Fibroblast of mammary gland (primary cell): ENCODE measurements around the gene CNN1.

Experiments
- DNase-seq: peaks from one replicate; pipeline ENCODE4 v3.0.0-alpha.2; 2010; ENCODE audit warnings: low read depth
- H3K4me3 ChIP-seq: 2 replicates; pipeline ENCODE4 v1.5.1; 2011; ENCODE audit warnings: low read depth, mild to moderate bottlenecking, low read length, moderate library complexity; ENCODE audit not compliant: control insufficient read depth
- CTCF ChIP-seq: conservative IDR thresholded peaks from 2 replicates; pipeline ENCODE4 v1.5.1; 2011; ENCODE audit warnings: low read depth, low read length, inconsistent platforms; ENCODE audit not compliant: control insufficient read depth, insufficient read depth

Gene CNN1

GRCh38 chr19:11578258-11579142 is 39.8 kb downstream of the CNN1 start:
- no peak for DNase-seq
- no peak for TF ChIP-seq CTCF
- no peak overlapping the region for H3K4me3 ChIP-seq

GRCh38 chr19:11580116-11580515 is 41.5 kb downstream of the CNN1 start:
- no peak overlapping the region for H3K4me3 ChIP-seq
- TF ChIP-seq CTCF: no peak
- DNase-seq: no peak

- TF ChIP-seq CTCF: no peak
- no peak overlapping the region for H3K4me3 ChIP-seq
- DNase-seq: peak; percentile 44
Measured at GRCh38 chr19:11581740-11582139, 43.1 kb downstream of the CNN1 start.

GRCh38 chr19:11586331-11586730 is 47.7 kb downstream of the CNN1 start:
- H3K4me3 ChIP-seq: no peak overlapping the region
- DNase-seq: no peak
- no peak for TF ChIP-seq CTCF

DNA sequence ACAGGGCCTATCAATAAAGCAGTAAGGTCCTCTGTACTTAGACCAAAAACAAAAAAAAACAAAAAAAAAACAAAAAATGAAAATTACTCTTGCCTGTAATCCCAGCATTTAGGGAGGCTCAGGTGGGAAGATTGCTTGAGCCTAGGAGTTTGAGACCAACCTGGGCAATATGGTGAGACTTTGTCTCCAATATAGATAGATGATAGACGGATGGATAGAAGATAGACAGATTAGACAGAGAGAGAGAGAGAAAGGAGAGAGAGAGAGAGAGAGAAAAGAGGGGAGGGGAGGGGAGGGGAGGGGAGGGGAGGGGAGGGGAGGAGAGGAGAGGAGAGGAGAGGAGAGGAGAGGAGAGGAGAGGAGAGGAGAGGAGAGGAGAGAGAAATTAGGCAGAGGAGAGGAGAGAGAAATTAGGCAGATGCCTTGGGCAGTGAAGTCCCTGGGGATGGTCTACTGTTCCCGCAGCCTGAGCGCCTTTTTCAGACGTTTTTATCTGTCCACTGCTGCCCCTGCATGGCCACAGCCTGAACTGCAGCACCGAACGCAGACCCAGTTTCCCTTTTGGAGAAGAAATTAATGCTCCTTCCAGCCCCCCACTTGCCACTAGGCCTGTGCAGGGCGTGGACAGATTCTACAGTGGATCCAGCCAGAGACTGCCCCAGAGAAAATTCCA is 48.8 kb downstream of the CNN1 start:
- DNase-seq: peak; percentile 71
- no peak overlapping the region for H3K4me3 ChIP-seq
- peak; percentile 85 for TF ChIP-seq CTCF

DNA sequence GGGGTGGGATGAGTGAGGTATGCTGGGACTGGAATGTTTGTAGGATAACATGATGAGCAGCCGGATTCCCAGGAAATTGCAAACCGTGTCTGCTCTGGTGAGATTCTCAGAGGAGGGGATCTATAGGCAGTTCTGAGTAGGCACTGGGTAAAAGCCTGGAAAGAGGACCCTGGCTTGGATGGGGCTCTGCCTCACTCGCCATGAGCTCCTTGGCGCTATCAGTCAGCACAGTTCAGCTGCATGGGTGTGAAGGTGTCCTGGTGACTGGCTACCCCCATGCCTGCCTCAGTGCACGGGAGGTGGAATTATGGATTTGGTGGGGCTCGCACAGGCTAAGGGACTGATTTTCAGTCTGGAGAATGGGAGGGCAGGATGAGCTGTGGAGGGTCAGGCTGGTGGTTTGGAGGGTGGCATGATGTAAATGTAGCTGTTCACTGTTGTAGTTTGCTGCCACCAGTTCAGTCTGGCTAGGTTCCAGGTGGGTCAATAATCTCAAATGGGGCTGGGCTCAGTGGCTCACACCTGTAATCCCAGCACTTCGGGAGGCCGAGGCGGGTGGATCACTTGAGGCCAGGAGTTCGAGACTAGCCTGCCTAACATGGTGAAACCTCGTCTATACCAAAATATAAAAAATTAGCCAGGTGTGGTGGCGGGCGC is 49.5 kb downstream of the CNN1 start:
- no peak for TF ChIP-seq CTCF
- DNase-seq: no peak
- no peak overlapping the region for H3K4me3 ChIP-seq
